A549 (cell line): ENCODE results near the gene MYO18A. TPM values are rescaled to one million over a fixed set of nuclear protein-coding genes. Genes with fewer than 3 reads are reported as not detected.

Source experiments
- ATAC-seq, 2 experiments: fragments of 200-7000 bp in 1 of 2; fragments of >200 bp in 1 of 2; cut with Nextera tagmentation in 1 of 2; cut with Tn5 transposase in 1 of 2; 3 replicates each; pipeline versions ENCODE4 v1.8.0 to v1.9.1; 2018 to 2020; ENCODE audit warnings: mild to moderate bottlenecking in 1 of 2, moderate library complexity in 1 of 2
- CTCF ChIA-PET: fragments of 300-600 bp; sonication (Branson Sonifier 250); formaldehyde crosslinking; extraction: SDS; loops from one replicate; lab custom pipeline; 2021; ENCODE audit warnings: antibody characterized with exemption, inconsistent platforms; lab: Yijun Ruan, JAX
- POLR2A ChIA-PET: fragments of 350-600 bp; formaldehyde crosslinking; extraction: SDS; loops from one replicate; lab custom pipeline; 2021; ENCODE audit warnings: antibody characterized with exemption, inconsistent platforms; lab: Yijun Ruan, JAX
- DNase-seq, 2 experiments: peaks; one replicate each; pipeline versions ENCODE4 v3.0.0 to v3.0.0-alpha.2; 2011 to 2016; ENCODE audit warnings: low read depth in 1 of 2, low spot score in 1 of 2
- FAIRE-seq: peaks from 2 replicates; lab custom pipeline; 2011; peaks lifted over from hg19 to GRCh38; lab: Jason Lieb, UNC
- H3K27ac ChIP-seq, 2 experiments: fragments of >200 bp; sonication (Bioruptor Twin); formaldehyde crosslinking; 3 replicates each; pipeline ENCODE4 v1.5.1; 2016 to 2017
- H3K4me1 ChIP-seq: fragments of >200 bp; sonication (Bioruptor Twin); formaldehyde crosslinking; 3 replicates; pipeline ENCODE4 v1.6.1; 2016
- H3K4me2 ChIP-seq: fragments of >200 bp; sonication (Bioruptor Twin); formaldehyde crosslinking; 3 replicates; pipeline ENCODE4 v1.6.1; 2016
- H3K4me3 ChIP-seq: fragments of >200 bp; sonication (Bioruptor Twin); formaldehyde crosslinking; 3 replicates; pipeline ENCODE4 v1.5.1; 2016
- H3K9me3 ChIP-seq: fragments of >200 bp; sonication (Bioruptor Twin); formaldehyde crosslinking; 3 replicates; pipeline ENCODE4 v1.6.1; 2016
- BCL3 ChIP-seq: fragments of >200 bp; sonication (Bioruptor Twin); formaldehyde crosslinking; IDR thresholded peaks from 3 replicates; pipeline ENCODE4 v1.6.1; 2016
- BHLHE40 ChIP-seq: IDR thresholded peaks from 2 replicates; pipeline ENCODE4 v1.6.1; 2012; ENCODE audit warnings: low read depth, low read length, inconsistent platforms
- CBX8 ChIP-seq: fragments of 200-600 bp; sonication (generic); IDR thresholded peaks from 2 replicates; pipeline ENCODE4 v1.6.1; 2016
- CHD4 ChIP-seq: fragments of 200-600 bp; sonication (generic); IDR thresholded peaks from 2 replicates; pipeline ENCODE4 v1.6.1; 2016; ENCODE audit warnings: antibody characterized with exemption, mild to moderate bottlenecking, borderline replicate concordance
- ESRRA ChIP-seq: fragments of 150-350 bp; IDR thresholded peaks from 2 replicates; pipeline ENCODE4 v1.6.1; 2014; ENCODE audit warnings: mild to moderate bottlenecking, low read length, borderline replicate concordance
- FOSL2 ChIP-seq, 2 experiments: fragments of 450-650 bp in 1 of 2; fragments of >200 bp in 1 of 2; sonication (Bioruptor Twin) in 1 of 2; formaldehyde crosslinking; IDR thresholded peaks; 2 replicates each; pipeline versions ENCODE4 v1.5.0 to v1.6.1; 2016 to 2020; ENCODE audit warnings: mild to moderate bottlenecking in 1 of 2, moderate library complexity in 1 of 2
- FOXS1 ChIP-seq: fragments of 250-450 bp; sonication (Bioruptor Pico); IDR thresholded peaks from 2 replicates; pipeline ENCODE4 v1.5.0; 2020; ENCODE audit warnings: mild to moderate bottlenecking, moderate library complexity
- GATA3 ChIP-seq: IDR thresholded peaks from 2 replicates; pipeline ENCODE4 v1.6.1; 2012; ENCODE audit warnings: borderline replicate concordance
- HEYL ChIP-seq: fragments of 250-450 bp; sonication (Bioruptor Pico); IDR thresholded peaks from 2 replicates; pipeline ENCODE4 v1.8.0; 2021; ENCODE audit warnings: mild to moderate bottlenecking, moderate library complexity
- JUN ChIP-seq, 2 experiments: fragments of >200 bp; sonication (Bioruptor Twin); formaldehyde crosslinking; IDR thresholded peaks; 2 replicates in 1 of 2; 3 replicates in 1 of 2; pipeline ENCODE4 v1.6.1; 2016 to 2017
- MAFK ChIP-seq: fragments of 450-650 bp; IDR thresholded peaks from 2 replicates; pipeline ENCODE4 v1.6.1; 2014; ENCODE audit not compliant: partially characterized antibody
- MYC ChIP-seq: IDR thresholded peaks from 2 replicates; pipeline ENCODE4 v1.6.1; 2012; ENCODE audit warnings: mild to moderate bottlenecking, inconsistent platforms, low read length, improper control_type of control experiment, borderline replicate concordance
- NR3C1 ChIP-seq: fragments of >200 bp; sonication (Bioruptor Twin); formaldehyde crosslinking; IDR thresholded peaks from 3 replicates; pipeline ENCODE4 v1.6.1; 2017
- PBX3 ChIP-seq: IDR thresholded peaks from 2 replicates; pipeline ENCODE4 v1.6.1; 2012
- RAD21 ChIP-seq, 2 experiments: fragments of >200 bp in 1 of 2; sonication (Bioruptor Twin) in 1 of 2; formaldehyde crosslinking in 1 of 2; IDR thresholded peaks in 1 of 2; conservative IDR thresholded peaks in 1 of 2; 2 replicates in 1 of 2; 3 replicates in 1 of 2; pipeline ENCODE4 v1.6.1; 2012 to 2018; ENCODE audit warnings: inconsistent platforms in 1 of 2
- RFX5 ChIP-seq: fragments of 450-650 bp; IDR thresholded peaks from 2 replicates; pipeline ENCODE4 v1.7.1; 2014; ENCODE audit warnings: antibody characterized with exemption, mild to moderate bottlenecking, moderate library complexity
- RNF2 ChIP-seq: fragments of 200-600 bp; sonication (generic); IDR thresholded peaks from 2 replicates; pipeline ENCODE4 v1.6.1; 2016; ENCODE audit warnings: low read depth, mild to moderate bottlenecking, antibody characterized with exemption, moderate library complexity, borderline replicate concordance
- SREBF2 ChIP-seq: fragments of 450-650 bp; IDR thresholded peaks from 2 replicates; pipeline ENCODE4 v1.6.1; 2014; ENCODE audit warnings: mild to moderate bottlenecking, moderate library complexity
- TFCP2L1 ChIP-seq: fragments of 250-450 bp; sonication (Bioruptor Pico); IDR thresholded peaks from 2 replicates; pipeline ENCODE4 v1.5.0; 2021; ENCODE audit warnings: mild to moderate bottlenecking
- ZNF302 ChIP-seq: fragments of 250-450 bp; sonication (Bioruptor Pico); IDR thresholded peaks from 2 replicates; pipeline ENCODE4 v1.9.0; 2021; ENCODE audit warnings: inconsistent platforms, mild to moderate bottlenecking, moderate library complexity
- WGBS: methylation state at CpG from one replicate; pipeline ENCODE4 v1.1.6; 2017; ENCODE audit errors: missing lambda C conversion rate; 5-methylcytosine and 5-hydroxymethylcytosine counted together
- polyA plus RNA-seq, 4 experiments: library from polyadenylated mRNA; depleted of rRNA in 3 of 4; stranded (reverse); fragments of >200 nt; fragmentation: RNase III in 1 of 4; extraction: RNeasy Plus Mini Kit Qiagen cat#74134 plus additional on column Dnase treatment in 1 of 4; gene quantifications; 2 replicates in 3 of 4; 3 replicates in 1 of 4; pipeline ENCODE4 v1.2.3, GENCODE V29; 2011 to 2017

Gene MYO18A
- polyA plus RNA-seq, 2 of the 4 experiments (the other 2 are of a cell fraction): 12.3 to 28.4 TPM

- H3K4me1 ChIP-seq: no peaks in the 10 kb centered on the region
- WGBS: 79% methylated on average over 3 of the region's 3 CpGs
- H3K4me2 ChIP-seq: no peak overlapping the region
- no peaks in the 10 kb centered on the region for H3K9me3 ChIP-seq
- DNase-seq (no peak), ATAC-seq (no peak), FAIRE-seq (no peak)
- no peak overlapping the region for H3K27ac ChIP-seq
- CTCF ChIA-PET: interaction anchor here (0.8 to 1.6 kb wide), 7 partner anchors 10 to 68 kb away, joined by 3 to 4 read pairs (median 3); no protein-coding TSS in a partner anchor
- POLR2A ChIA-PET: no interaction called here
- TF ChIP-seq TFCP2L1 (CRISPR knock-in tag) (no peak), ZNF302 (CRISPR knock-in tag) (no peak), CHD4 (no peak), RAD21 (conservative IDR thresholded peaks at IDR 0.05 in 1 of 2, IDR thresholded peaks at IDR 0.05 in 1 of 2) (no peak), JUN (IDR thresholded peaks at IDR 0.05) (no peak)
- TF ChIP-seq, all 56 proteins: peak for 0
- no peak overlapping the region for H3K4me3 ChIP-seq
Measured at GRCh38 chr17:29043539-29044145, 136.6 kb downstream of the MYO18A start.

- ATAC-seq (peak in 1 of 2 experiments; percentile 43; a peak in 3 of 6 replicates), FAIRE-seq (no peak), DNase-seq (peak in 1 of 2 experiments; percentile 17)
- TF ChIP-seq MAFK: peak; percentile 19
- TF ChIP-seq NR3C1: no peak
- no peak within 1 kb of the TSS for H3K4me3 ChIP-seq
- no peak within 1 kb of the TSS for H3K27ac ChIP-seq
- no peak within 1 kb of the TSS for H3K4me2 ChIP-seq
- 55% methylated on average over 13 of the region's 13 CpGs for WGBS
- no peaks in the 10 kb centered on the region for H3K9me3 ChIP-seq
- H3K4me1 ChIP-seq: no peaks in the 10 kb centered on the region
- CTCF ChIA-PET: interaction anchor here (0.8 to 1.6 kb wide), 4 partner anchors 9 to 68 kb away, joined by 3 to 4 read pairs (median 3); no protein-coding TSS in a partner anchor
- POLR2A ChIA-PET: no interaction called here
Measured at GRCh38 chr17:29042679-29043538, 137.3 kb downstream of the MYO18A start, which contains the start of gene PIPOX. PIPOX (plus strand) TSS chr17:29043141; CDS start chr17:29043226, 85 bp downstream.

GRCh38 chr17:29042026-29042678 is 138.0 kb downstream of the MYO18A start:
- DNase-seq (no peak), ATAC-seq (no peak), FAIRE-seq (no peak)
- 62% methylated on average over 11 of the region's 11 CpGs for WGBS
- CTCF ChIA-PET: interaction anchor here (0.7 to 1.6 kb wide), 3 partner anchors 48 to 70 kb away, joined by 3 to 4 read pairs (median 4); no protein-coding TSS in a partner anchor
- H3K4me2 ChIP-seq: no peak overlapping the region
- TF ChIP-seq SREBF2 (no peak), RNF2 (no peak), FOXS1 (CRISPR knock-in tag) (no peak), ESRRA (no peak), NR3C1 (no peak), FOSL2 (IDR thresholded peaks at IDR 0.05) (no peak), FOSL2 (CRISPR knock-in tag; IDR thresholded peaks at IDR 0.05) (no peak), GATA3 (no peak), MYC (no peak), BCL3 (no peak), HEYL (CRISPR knock-in tag) (no peak), PBX3 (no peak), RFX5 (no peak), CBX8 (no peak), CHD4 (no peak), BHLHE40 (no peak)
- POLR2A ChIA-PET: no interaction called here
- no peak overlapping the region for H3K4me3 ChIP-seq
- H3K27ac ChIP-seq: no peak overlapping the region
- H3K9me3 ChIP-seq: no peaks in the 10 kb centered on the region
- no peaks in the 10 kb centered on the region for H3K4me1 ChIP-seq
